Testis (tissue), 3 donors: ENCODE measurements around the gene POLR3E. TPM values are rescaled to one million over a fixed set of nuclear protein-coding genes. Genes with fewer than 3 reads are reported as not detected.

Experiments used
- DNase-seq: peaks from one replicate; pipeline ENCODE4 v3.0.0-alpha.2; 2019
- H3K27ac ChIP-seq, 2 donors: fragments of 200-600 bp; sonication (generic); one replicate each; pipeline ENCODE4 v1.5.1; 2019
- H3K27me3 ChIP-seq: fragments of 200-600 bp; sonication (generic); one replicate; pipeline ENCODE4 v1.5.1; 2019
- H3K36me3 ChIP-seq: fragments of 200-600 bp; sonication (generic); one replicate; pipeline ENCODE4 v1.5.1; 2017; ENCODE audit warnings: low read depth; ENCODE audit errors: missing control alignments
- H3K4me1 ChIP-seq: fragments of 200-600 bp; sonication (generic); one replicate; pipeline ENCODE4 v1.5.1; 2019
- H3K4me3 ChIP-seq, 2 donors: fragments of 200-600 bp; sonication (generic); one replicate each; pipeline ENCODE4 v1.5.1; 2017 to 2019
- H3K9me3 ChIP-seq: fragments of 200-600 bp; sonication (generic); one replicate; pipeline ENCODE4 v1.5.1; 2017
- CTCF ChIP-seq, 3 experiments: fragments of 450-650 bp in 2 of 3; fragments of 200-600 bp in 1 of 3; sonication (generic) in 1 of 3; IDR thresholded peaks; one replicate each; pipeline ENCODE4 v1.5.1; 2016 to 2019; ENCODE audit warnings: antibody characterized with exemption in 3 of 3, mild to moderate bottlenecking in 2 of 3, moderate library complexity in 1 of 3
- POLR2A ChIP-seq: fragments of 450-650 bp; IDR thresholded peaks from one replicate; pipeline ENCODE4 v1.6.1; 2017; ENCODE audit warnings: antibody characterized with exemption, mild to moderate bottlenecking, moderate library complexity
- WGBS, 2 donors: methylation state at CpG; one replicate each; pipeline ENCODE4 v1.1.5; 2018; 5-methylcytosine and 5-hydroxymethylcytosine counted together
- intact Hi-C: fragments of 100-400 bp; cut with DNase I; formaldehyde crosslinking; loops from one replicate; pipeline ENCODE4 v1.15.1; 2023; ENCODE audit warnings: low total_unique reads
- polyA plus RNA-seq: library from polyadenylated mRNA; stranded (reverse); fragments of 350-450 nt; fragmentation: Illumina TruSeq; extraction: RNeasy Lipid Tissue Mini Kit (QIAGEN cat#74804); gene quantifications from one replicate; pipeline ENCODE4 v1.2.3, GENCODE V29; 2014; ENCODE audit warnings: low read depth, low replicate concordance; ENCODE audit not compliant: insufficient read depth
- total RNA-seq, 2 donors: library from RNA; depleted of rRNA; stranded (reverse); fragments of >200 nt; gene quantifications; one replicate each; pipeline ENCODE4 v1.2.3, GENCODE V29; 2016

POLR3E gene
- total and polyA plus RNA-seq, 3 donors from 2014 or later: 59.4 to 76.2 (median 61.7) TPM

- no peak for DNase-seq
- Histone ChIP-seq H3K4me1 (peaks cover 4% of the 10 kb centered on the region), H3K27ac (no peak overlapping the region), H3K27me3 (no peaks in the 10 kb centered on the region), H3K4me3 (no peak overlapping the region), H3K9me3 (no peaks in the 10 kb centered on the region), H3K36me3 (no peaks in the 10 kb centered on the region)
- TF ChIP-seq CTCF (IDR thresholded peaks at IDR 0.05) (no peak), POLR2A (no peak)
- 96 to 97% methylated on average over 6 of the region's 6 CpGs for WGBS, 2 donors
- intact Hi-C loops: no loop called here
These were observed 54.9 kb downstream of the POLR3E start for GRCh38 chr16:22352140-22352539.

GRCh38 chr16:22352723-22353122 lies 55.5 kb downstream of the POLR3E start:
- no peak for DNase-seq
- H3K27ac ChIP-seq: no peak overlapping the region
- no peaks in the 10 kb centered on the region for H3K36me3 ChIP-seq
- intact Hi-C loops: no loop called here
- H3K9me3 ChIP-seq: no peaks in the 10 kb centered on the region
- no peaks in the 10 kb centered on the region for H3K27me3 ChIP-seq
- no peak overlapping the region for H3K4me3 ChIP-seq
- H3K4me1 ChIP-seq: peaks cover 4% of the 10 kb centered on the region
- TF ChIP-seq CTCF (IDR thresholded peaks at IDR 0.05): no peak
- no peak for TF ChIP-seq POLR2A
- 94% methylated on average over 5 of the region's 5 CpGs for WGBS, 2 donors

- Histone ChIP-seq H3K4me3 (no peak overlapping the region), H3K36me3 (no peaks in the 10 kb centered on the region), H3K27me3 (no peaks in the 10 kb centered on the region), H3K4me1 (peaks cover 4% of the 10 kb centered on the region), H3K9me3 (no peaks in the 10 kb centered on the region), H3K27ac (no peak overlapping the region)
- intact Hi-C loops: no loop called here
- no peak for DNase-seq
- WGBS, 2 donors: 48 to 53% methylated on average over 3 of the region's 3 CpGs
- TF ChIP-seq CTCF (IDR thresholded peaks at IDR 0.05): no peak
- no peak for TF ChIP-seq POLR2A
These were observed 56.1 kb downstream of the POLR3E start for GRCh38 chr16:22353191-22353919.

GRCh38 chr16:22353933-22354541 lies 56.8 kb downstream of the POLR3E start:
- no peaks in the 10 kb centered on the region for H3K9me3 ChIP-seq
- 61 to 65% methylated on average over 5 of the region's 5 CpGs for WGBS, 2 donors
- H3K4me1 ChIP-seq: peaks cover 4% of the 10 kb centered on the region
- no peak overlapping the region for H3K27ac ChIP-seq
- TF ChIP-seq CTCF (IDR thresholded peaks at IDR 0.05): no peak
- no peak for TF ChIP-seq POLR2A
- no peaks in the 10 kb centered on the region for H3K27me3 ChIP-seq
- DNase-seq: no peak
- no peak overlapping the region for H3K4me3 ChIP-seq
- intact Hi-C loops: no loop called here
- H3K36me3 ChIP-seq: no peaks in the 10 kb centered on the region

- Histone ChIP-seq H3K4me3 (no peak overlapping the region), H3K4me1 (peaks cover 4% of the 10 kb centered on the region), H3K27ac (no peak overlapping the region), H3K36me3 (no peaks in the 10 kb centered on the region), H3K9me3 (no peaks in the 10 kb centered on the region), H3K27me3 (no peaks in the 10 kb centered on the region)
- no peak for TF ChIP-seq POLR2A
- no peak for TF ChIP-seq CTCF (IDR thresholded peaks at IDR 0.05)
- intact Hi-C loops: no loop called here
- no peak for DNase-seq
These were observed 58.3 kb downstream of the POLR3E start for GRCh38 chr16:22355487-22355908.
